Measurements from ENCODE around the gene SRC.

Gene SRC

DNA sequence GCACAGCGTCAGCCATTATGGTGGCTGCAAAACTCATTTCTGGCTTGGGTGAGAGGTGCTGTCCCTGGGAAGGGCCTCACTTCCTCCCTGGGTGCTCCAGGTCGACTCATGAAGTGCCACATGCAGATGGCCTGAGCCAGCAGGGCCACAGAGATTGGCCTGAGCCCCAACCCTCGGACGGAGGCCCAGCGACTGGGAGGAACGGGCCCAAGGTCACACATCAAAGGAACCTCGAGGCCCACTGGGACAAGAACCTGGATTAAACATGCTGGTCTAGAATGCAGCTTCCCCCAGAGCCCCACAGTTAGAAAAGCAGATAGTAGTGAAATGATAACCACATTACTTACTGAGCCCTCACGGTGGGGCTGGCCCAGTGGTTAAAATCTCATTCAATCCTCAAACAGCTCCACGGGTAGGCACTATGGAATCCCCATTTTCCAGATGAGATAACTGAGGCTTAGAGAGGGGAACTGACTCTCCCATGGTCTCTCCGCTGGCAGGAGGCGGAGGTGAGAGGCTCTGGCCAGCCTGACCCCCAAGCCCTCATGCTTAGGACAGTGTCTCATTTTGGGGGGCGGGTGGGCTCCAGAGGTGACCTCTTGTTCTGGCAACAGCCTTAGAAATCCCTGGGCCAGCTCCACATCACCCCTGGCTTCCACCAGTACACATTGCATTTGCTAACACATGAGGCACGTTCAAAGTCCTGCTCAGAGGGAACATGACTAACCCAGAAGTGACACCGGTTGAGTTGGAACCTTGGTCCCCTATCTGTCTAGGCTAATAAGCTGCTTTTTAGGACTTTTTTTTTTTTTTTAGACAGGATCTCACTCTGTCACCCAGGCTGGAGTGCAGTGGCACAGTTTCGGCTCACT is 53.0 kb downstream of the SRC start:
- DNase-seq: no peak

DNA sequence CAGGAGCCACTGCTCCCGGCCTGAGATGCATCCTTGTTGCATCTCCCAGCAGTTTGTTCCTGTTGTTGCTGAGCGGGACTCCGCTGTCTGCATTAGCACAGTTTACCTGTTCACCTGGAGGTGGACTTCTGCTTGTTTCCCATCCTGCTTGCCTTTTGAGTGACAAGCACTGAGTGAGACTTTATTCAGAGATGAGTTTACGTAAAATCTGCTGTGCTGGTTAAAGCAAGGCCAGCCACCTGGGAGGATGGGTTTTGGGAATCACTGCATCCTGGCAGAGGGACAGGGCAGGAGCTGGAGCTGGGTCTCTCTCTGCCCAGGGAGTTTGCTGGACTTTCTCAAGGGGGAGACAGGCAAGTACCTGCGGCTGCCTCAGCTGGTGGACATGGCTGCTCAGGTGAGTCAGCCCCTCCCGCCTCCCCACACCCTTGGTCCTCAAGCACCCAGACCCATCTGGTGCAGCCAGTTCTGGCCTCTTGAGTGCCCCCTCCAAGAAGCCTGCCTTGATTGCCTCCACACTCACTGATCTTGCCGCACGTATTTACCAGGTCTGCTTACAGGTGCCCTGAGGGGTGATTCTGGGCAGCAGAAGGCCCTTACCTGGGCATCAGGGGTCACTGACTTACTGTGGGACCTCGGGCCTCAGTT is 55.5 kb downstream of the SRC start:
- DNase-seq: no peak

DNA sequence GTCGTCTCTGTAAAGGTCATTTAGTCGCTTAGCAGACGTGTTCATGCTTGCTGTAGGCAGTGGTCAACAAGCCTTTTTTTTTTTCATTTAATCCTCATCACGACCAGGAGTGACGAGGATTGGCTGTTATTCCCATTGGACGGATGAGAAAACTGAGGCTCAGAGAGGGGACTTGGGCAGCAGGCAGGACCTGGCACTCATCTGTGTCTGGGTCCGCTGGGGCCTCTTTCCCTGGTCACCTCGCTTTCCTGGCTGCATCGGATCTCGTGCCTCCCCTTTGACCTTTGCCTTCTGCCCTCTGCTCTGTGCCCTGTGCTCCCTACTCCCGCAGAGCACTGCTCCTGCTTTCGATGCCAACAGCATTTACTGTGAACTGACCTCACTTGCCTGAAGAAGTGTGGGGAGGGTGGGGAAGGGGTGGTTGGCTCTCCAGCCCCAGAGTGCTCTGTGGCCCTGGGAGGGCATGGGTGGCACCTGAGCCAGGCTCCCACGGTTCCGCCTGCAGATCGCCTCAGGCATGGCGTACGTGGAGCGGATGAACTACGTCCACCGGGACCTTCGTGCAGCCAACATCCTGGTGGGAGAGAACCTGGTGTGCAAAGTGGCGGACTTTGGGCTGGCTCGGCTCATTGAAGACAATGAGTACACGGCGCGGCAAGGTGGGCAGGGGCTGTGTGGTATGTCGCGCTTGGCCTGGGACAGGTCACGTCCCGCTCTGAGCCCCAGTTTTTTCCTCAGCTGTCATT is 56.2 kb downstream of the SRC start:
- no peak for DNase-seq

DNA sequence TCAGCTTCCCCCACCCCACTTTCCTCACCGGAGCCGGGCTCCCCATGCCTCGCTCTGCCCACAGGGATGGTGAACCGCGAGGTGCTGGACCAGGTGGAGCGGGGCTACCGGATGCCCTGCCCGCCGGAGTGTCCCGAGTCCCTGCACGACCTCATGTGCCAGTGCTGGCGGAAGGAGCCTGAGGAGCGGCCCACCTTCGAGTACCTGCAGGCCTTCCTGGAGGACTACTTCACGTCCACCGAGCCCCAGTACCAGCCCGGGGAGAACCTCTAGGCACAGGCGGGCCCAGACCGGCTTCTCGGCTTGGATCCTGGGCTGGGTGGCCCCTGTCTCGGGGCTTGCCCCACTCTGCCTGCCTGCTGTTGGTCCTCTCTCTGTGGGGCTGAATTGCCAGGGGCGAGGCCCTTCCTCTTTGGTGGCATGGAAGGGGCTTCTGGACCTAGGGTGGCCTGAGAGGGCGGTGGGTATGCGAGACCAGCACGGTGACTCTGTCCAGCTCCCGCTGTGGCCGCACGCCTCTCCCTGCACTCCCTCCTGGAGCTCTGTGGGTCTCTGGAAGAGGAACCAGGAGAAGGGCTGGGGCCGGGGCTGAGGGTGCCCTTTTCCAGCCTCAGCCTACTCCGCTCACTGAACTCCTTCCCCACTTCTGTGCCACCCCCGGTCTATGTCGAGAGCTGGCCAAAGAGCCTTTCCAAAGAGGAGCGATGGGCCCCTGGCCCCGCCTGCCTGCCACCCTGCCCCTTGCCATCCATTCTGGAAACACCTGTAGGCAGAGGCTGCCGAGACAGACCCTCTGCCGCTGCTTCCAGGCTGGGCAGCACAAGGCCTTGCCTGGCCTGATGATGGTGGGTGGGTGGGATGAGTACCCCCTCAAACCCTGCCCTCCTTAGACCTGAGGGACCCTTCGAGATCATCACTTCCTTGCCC is 57.4 kb downstream of the SRC start:
- DNase-seq: no peak

DNA sequence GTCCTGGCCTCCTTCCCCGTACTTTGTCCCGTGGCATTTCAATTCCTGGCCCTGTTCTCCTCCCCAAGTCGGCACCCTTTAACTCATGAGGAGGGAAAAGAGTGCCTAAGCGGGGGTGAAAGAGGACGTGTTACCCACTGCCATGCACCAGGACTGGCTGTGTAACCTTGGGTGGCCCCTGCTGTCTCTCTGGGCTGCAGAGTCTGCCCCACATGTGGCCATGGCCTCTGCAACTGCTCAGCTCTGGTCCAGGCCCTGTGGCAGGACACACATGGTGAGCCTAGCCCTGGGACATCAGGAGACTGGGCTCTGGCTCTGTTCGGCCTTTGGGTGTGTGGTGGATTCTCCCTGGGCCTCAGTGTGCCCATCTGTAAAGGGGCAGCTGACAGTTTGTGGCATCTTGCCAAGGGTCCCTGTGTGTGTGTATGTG is 58.5 kb downstream of the SRC start:
- DNase-seq: no peak

DNA sequence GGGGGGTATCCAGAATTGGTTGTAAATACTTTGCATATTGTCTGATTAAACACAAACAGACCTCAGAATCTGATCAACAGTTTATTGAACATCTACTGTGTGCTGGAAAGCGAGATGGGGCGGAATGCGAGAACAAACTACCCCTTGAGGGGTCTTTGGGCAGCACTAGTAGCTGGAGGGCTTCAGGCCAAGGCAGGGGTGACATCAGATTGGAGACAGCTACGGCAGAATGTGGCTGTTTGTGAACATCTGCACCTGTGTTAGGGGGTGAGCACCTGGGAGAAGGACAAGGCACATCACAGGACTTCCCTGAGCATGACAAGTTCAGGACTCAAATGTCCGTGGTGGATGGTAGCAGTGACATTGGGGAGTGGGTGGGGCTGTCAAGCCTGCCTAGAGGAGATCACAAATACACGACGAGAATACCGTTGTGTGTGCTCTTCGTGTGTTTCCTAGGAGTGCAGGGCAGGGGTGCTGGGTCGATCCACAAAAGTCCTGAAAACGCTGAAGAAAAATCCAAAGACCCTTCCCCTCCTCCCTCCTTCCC is 59.5 kb downstream of the SRC start:
- DNase-seq: no peak

DNA sequence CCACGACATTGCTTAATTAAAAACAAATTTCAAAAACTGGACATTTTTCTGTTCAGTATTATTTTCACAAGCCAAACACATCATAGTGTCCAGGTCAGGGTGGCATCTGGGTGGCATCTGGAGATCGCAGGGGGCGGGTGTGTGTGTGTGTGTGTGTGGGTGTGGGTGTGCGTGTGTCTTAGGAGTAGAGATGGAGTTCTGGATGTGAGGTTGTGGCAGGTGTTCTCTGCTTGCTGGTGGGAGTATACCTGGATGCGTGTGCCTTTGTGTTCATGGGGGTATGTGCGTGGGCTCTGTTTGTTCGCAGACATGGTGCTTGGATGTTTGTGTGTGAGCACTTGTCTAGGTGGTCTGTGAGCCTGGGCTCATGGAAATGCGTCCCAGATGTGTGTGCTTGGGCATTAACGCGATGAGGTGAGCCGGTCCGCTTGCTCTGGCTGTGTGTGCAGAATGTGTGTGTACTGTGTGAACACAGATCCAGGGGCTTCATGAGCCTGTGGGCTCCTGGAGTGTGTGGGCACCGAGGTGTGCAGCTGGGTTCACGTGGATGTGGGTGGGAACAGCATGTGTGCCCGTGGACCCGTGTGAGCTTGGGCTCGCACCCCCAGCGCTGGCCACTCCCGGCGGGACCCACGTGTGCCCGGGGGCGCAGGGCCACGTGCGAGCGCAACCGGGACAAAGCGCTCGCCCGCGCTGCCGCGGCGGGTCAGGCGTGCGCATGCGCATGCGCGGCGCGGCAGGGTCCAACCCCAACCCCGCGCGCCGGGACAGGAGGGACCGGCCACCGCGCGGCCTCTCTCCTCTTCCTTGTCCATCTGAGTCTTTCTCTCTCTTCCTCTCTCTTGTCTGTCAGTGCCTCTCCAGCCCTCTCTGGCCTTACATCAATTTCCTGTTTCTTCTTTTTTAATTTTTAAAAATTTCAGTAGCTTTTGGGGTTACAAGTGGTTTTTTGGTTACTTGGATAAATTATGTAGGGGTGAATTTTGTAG is 60.4 kb downstream of the SRC start:
- DNase-seq: peak; percentile 37

DNA sequence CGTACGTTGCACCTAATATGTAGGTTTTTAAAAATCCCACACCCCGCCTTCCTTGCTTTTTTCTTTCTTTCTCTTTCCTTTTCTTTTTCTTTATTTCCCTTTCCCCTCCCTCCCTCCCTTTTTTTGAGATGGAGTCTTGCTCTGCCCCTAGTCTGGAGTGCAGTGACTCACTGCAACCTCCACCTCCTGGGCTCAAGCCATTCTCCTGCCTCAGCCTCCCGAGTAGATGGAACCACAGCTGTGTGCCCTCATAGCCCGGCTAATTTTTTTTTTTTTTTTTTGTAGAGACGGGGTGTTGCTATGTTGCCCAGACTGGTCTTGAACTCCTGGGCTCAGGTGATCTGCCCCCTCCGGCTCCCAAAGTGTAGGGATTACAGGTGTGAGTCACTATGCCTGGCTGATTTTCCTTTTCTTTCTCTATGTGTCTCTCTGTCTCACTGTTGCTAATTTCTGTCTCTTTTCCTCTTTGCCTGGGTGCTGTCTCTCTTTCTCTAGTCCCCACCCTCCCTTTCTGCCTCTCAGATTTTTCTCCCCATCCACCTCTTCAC is 61.2 kb downstream of the SRC start:
- no peak for DNase-seq

DNA sequence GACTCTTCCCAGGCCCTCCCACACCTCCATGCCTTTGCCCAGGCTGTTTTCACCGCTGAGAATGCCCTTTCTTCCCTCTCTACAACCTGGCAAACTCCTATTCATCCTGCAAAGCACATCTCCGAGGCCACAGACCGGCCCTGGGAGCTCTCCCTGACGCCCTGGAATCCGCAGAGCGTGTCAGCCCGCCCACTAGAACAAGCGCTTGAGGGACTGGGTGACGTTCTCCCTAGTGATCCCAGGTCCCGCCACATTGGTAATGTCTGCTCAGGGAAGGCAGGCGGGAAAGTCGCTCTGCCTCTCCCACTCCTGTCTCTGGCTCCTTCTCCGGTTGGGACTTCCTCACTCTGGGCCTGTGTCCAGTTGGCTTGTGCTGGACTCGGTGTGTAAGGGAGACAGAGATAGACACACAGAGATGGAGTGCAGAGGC is 61.6 kb downstream of the SRC start:
- no peak for DNase-seq

DNA sequence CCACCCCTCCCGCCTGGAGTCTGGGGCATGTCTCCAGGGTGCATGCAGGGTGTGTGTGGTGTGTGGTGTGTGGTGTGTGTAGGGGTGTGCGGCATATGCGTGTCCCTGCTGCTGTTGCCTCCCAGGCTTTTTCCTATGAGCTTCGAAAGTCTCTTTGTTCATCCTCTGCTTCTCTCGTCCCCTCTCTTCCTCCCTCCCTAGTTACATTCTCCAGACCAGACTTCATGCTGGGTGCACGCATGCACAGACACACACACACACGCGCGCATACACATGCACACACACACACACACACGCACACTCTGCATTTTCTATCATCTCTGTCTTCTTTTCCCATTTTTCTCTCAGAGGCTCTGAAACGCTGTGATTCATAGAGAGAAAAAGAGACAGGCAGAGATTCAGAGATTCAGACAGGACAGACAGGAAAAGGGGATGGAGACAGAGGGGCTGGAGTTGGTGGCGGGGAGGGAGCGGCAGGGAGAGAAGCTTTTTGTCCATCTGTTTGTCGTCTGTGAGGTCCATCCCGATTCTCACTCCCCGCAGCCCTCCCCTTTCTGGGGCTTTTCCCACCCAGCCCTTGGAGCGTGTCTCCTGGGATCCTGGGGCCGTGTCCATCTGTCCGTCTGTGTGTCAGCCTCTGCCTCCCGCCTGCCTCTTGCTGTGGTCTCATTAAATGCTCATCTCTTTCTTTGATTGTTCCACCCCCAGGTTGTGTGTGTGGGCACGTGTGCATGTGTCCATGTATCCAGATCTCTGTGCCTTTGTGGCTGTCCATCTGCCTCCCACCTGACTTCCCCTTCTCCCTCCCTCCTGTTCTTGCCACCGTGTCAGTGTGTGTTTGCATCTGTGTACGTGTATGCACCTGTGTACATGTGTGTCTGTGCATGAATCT is 62.6 kb downstream of the SRC start:
- no peak for DNase-seq

DNA sequence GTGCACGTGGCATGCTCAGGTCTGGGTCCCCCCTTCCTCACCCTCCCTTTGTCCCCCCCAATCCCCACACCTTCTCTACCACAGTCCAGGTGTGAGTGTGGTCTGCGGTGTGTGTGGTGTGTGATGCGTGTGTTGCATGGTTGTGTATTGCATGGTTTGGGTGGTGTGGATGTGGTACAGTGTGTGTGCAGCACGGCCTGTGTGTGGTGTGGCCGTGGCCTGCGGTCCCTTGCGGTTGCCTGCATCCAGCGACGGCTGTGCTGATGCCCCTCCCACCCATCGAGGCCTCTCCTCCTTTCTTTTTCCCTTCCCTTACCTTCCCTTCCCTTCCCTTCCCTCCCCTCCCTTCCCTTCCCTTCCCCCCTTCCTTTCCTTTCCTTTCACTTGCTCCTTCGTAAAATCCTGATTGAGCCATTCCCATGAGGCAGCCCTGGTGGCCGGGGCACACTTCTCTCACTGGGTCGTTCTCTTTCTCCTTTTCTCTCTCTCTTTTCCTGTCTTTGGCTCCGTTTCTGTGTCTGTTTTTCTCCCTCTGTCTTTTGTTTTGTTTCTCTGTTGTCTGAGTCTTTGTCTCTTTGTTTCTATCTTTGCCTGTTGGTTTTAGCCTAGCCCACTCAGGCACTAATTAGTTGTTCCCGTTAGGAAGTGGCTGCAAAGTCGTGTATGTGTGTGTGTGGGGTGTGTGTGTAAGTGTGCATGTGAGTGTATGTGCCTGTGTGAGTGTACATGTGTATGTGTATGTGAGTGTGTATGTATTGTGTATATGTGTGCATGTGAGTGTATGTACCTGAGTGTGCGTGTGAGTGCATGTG is 65.7 kb downstream of the SRC start:
- no peak for DNase-seq

DNA sequence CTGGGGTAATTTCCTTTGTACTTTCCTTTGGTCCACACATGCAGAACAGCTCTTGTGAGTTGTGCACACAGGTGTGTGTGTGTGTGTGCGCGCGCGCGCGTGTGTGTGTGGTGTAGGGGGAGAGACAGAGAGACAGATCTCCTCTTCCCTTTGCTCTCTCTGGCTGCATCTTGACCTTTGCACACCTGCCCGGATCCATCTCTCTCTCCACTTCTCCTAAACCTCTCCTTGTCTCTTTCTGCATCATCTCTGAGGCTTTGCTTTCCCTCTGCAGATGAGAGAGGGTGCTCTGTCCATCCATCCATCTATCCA is 67.0 kb downstream of the SRC start:
- DNase-seq: no peak

DNA sequence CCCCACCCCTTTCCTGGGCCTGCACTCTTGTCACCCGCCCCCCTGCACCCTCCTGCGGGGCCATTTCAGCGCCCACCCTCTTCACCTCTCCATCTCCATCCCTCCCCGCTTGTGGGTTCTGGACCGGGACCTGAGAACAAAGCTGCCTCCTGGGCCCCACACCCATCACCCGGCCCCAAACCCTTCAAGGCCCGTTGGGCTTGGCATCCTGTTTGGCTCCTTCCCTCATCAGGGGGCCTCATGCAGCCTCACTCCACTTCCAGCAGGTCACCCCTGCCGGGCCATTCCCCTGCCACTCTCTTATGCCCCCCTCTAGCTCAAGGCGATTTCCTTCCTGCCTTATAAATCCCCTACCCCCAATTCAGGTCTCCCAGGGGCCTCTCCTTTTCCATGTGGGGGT is 67.4 kb downstream of the SRC start:
- no peak for DNase-seq

DNA sequence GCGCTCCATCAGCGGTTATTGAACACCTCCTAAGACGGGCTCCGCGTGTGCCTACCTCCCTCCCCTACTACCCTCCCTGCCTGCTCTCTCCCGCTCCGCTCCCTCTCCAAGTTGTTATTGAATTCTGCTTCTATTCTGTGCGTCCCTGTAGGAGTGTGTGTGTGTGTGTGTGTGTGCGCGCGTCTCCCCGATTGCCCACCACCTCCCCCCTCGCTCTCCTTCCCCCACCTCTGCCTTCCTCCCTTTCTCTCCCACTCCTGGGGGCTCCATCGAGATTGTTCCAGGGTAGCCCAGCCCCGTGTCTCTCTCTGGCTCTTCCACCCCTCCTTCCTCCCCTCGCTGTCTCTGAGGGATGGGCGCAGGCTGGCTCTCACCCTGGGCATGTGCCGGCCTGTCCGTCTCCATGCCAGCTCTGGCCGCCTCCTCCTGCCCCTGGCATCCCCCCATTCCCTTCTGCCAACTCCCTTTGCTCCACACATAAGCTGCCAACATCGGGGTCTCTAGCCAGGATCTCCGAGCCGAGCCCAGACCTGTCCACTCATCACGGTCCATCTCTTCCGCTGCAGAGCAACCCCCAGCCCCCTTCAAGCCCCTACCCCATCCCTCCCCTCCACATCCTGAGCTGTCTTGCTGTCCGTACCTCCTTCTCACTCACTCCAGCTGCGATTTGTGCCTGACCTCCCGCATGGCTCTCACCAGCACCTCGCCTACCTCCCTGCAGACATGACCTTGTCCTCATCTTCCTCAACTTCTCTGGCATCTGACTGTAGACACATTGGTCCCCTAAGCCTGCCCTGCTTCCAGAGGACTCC is 68.5 kb downstream of the SRC start:
- no peak for DNase-seq

DNA sequence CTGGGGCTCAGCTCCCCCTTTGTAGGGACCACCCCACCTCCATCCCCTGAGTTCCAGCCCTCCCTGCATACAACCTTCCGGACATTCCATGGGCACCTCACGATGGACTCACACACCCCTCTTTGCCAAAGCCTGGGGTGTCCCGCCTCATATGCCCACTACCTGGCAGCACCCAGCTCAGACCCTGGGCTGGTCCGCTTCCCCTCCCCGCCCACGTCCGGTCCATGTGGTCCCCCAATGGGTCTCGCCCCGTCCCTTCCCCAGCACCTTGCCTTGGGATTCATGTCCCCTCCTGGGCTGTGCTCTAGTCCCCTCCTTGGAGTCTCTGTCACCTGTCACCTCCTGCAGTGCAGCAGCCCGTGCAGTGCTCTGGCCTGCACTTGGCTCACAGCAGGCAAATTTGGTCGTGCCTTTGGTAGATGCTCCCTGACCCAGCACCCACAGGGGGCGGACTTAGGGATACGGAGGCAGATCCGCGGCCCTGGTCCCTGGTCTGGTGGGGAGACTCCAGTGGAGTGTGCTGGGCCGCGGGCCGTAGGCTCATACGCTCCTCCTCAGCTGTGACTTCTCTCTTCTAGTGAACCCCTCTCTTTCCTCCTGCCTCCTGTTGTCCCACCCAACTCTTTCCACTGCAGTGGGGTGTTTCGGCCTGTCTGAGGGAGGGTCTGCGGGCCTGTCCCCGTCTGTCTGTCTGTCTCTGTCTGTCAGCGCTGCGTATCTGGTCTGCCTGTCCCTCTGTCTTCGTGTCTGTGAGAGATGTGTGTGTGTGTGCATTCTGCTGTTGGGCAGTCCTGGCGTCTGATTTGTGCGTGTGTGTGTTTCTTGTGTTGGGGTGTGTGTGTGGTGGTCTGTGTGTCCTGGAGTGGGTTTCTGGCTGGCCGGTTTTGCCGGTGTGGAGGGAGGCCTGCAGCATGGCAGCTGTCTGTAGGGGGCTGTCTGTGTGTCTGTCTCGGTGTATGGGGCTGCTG is 69.5 kb downstream of the SRC start:
- no peak for DNase-seq

DNA sequence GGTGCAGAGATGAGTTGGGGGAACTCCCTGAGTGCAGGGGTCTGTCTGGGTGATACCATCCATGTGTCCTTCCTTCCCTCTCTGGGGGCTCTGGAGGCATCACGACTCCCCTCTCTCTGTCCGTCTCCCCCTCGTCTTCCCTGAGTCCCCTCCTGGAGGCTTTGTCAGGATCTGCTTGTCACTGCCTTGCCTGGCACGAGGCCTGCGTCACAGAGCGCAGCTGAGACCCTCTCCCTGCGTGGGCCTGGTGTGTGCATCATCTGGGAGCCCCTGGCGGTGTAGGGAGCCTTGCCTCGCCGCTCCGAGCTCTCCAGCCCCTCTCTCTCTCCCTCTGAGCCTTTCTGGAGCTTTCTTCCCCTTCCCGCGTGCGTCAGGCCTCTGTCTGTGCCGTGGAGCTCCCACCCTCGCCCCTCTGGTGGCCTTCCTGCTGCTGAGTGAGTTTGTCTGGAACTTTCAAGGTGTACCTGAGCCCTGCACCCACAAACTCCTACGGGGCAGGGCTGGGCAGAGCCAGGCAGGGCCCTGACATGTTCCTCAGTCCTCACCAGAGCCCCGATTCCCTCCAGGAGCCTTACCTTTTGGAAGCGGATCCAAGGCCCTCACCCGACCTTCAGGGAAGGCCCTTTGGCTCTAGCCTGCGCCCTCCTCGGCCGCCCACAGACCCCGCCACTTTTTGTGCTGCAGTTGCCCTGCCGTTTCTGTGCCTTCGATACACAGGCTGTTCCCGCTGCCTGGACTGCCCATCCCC is 70.3 kb downstream of the SRC start:
- no peak for DNase-seq
